Mammary epithelial cell (primary cell): Measurements from ENCODE around the gene CALB2.

ENCODE experiments used
- EZH2 ChIP-seq: IDR thresholded peaks from 2 replicates; pipeline ENCODE4 v1.6.1; 2012; ENCODE audit warnings: low read length, inconsistent platforms, borderline replicate concordance
- TF ChIP-seq, protein P1 (sequence below), 2 donors: IDR thresholded peaks in 1 of 2; conservative IDR thresholded peaks in 1 of 2; 2 replicates each; pipeline ENCODE4 v1.5.1; 2011 to 2012; ENCODE audit warnings: inconsistent platforms in 2 of 2, low read length in 2 of 2, mild to moderate bottlenecking in 2 of 2, control low read depth in 1 of 2, low read depth in 1 of 2; ENCODE audit not compliant: insufficient read depth in 1 of 2; ENCODE audit errors: extremely low read depth in 1 of 2

DNA sequence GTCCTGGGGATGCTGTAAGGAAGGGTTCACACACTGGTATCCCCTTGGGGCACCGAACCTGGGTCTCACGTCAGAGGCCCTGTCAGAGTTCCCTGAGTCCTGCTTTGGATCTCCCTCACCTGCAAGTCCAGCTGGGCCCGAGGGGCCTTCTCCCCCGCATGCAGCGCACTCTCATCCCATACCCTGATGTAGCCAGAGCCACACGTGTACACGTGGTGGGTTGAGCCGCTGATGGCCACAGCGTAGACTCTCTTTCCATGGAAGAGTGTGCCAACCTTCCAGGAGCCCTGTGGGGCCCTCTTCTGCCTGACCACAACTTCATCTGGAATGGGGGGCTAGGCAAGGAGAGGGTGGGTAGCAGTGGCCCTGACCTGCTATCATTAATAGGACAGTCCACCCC, 73.5 kb downstream of the CALB2 start:
- TF ChIP-seq, protein P1, sequence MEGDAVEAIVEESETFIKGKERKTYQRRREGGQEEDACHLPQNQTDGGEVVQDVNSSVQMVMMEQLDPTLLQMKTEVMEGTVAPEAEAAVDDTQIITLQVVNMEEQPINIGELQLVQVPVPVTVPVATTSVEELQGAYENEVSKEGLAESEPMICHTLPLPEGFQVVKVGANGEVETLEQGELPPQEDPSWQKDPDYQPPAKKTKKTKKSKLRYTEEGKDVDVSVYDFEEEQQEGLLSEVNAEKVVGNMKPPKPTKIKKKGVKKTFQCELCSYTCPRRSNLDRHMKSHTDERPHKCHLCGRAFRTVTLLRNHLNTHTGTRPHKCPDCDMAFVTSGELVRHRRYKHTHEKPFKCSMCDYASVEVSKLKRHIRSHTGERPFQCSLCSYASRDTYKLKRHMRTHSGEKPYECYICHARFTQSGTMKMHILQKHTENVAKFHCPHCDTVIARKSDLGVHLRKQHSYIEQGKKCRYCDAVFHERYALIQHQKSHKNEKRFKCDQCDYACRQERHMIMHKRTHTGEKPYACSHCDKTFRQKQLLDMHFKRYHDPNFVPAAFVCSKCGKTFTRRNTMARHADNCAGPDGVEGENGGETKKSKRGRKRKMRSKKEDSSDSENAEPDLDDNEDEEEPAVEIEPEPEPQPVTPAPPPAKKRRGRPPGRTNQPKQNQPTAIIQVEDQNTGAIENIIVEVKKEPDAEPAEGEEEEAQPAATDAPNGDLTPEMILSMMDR (conservative IDR thresholded peaks at IDR 0.05 in 1 of 2, IDR thresholded peaks at IDR 0.05 in 1 of 2; ENCODE audit: extremely low read depth in 1 of 2, insufficient read depth in 1 of 2, low read depth in 1 of 2, low read length in 2 of 2), result no peak
- TF ChIP-seq EZH2, result no peak
